ENCODE results near the gene ABHD2. TPM values are rescaled to one million over a fixed set of nuclear protein-coding genes. Genes with fewer than 3 reads are reported as not detected.
"Not testable (repeated sequence)": the region's sequence is repeated elsewhere in the genome, so short reads cannot be mapped to it uniquely, and the experiment has no call there.

ABHD2 gene
- total RNA-seq, 1 donor from 2014 or later: 39.1 TPM

DNA sequence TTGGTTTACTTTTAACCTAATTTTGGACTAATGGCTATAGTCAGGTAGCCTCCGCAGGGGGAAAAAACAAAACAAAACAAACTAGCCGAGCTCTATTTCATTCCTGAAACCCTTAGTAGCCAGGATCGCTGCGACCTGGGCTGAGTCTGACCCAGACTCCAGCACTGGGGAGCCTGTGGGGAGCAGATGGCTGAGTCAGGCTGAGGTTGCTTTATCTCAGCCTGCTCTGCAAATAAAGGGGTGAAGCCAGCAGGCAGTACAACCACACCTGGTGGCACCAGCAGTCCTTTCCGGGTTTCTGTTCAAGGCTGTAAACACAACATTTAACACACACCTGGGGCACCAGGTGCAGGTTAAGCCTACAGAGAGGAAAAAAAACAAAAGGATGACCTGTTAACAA, 27.3 kb downstream of the ABHD2 start:
- H3K4me1 Mint-ChIP-seq: peaks cover 9% of the 10 kb centered on the region
- no peak overlapping the region for H3K4me3 Mint-ChIP-seq
- TF ChIP-seq, protein P1, sequence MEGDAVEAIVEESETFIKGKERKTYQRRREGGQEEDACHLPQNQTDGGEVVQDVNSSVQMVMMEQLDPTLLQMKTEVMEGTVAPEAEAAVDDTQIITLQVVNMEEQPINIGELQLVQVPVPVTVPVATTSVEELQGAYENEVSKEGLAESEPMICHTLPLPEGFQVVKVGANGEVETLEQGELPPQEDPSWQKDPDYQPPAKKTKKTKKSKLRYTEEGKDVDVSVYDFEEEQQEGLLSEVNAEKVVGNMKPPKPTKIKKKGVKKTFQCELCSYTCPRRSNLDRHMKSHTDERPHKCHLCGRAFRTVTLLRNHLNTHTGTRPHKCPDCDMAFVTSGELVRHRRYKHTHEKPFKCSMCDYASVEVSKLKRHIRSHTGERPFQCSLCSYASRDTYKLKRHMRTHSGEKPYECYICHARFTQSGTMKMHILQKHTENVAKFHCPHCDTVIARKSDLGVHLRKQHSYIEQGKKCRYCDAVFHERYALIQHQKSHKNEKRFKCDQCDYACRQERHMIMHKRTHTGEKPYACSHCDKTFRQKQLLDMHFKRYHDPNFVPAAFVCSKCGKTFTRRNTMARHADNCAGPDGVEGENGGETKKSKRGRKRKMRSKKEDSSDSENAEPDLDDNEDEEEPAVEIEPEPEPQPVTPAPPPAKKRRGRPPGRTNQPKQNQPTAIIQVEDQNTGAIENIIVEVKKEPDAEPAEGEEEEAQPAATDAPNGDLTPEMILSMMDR (IDR thresholded peaks at IDR 0.05; ENCODE audit: unreplicated experiment): no peak
- peaks cover 10% of the 10 kb centered on the region for H3K36me3 Mint-ChIP-seq
- no peaks in the 10 kb centered on the region for H3K9me3 Mint-ChIP-seq
- no peak for DNase-seq (ENCODE audit: low spot score in 2 of 2, unreplicated experiment in 2 of 2)
- no peaks in the 10 kb centered on the region for H3K27me3 Mint-ChIP-seq (ENCODE audit: low read depth)
- no peak overlapping the region for H3K27ac Mint-ChIP-seq

DNA sequence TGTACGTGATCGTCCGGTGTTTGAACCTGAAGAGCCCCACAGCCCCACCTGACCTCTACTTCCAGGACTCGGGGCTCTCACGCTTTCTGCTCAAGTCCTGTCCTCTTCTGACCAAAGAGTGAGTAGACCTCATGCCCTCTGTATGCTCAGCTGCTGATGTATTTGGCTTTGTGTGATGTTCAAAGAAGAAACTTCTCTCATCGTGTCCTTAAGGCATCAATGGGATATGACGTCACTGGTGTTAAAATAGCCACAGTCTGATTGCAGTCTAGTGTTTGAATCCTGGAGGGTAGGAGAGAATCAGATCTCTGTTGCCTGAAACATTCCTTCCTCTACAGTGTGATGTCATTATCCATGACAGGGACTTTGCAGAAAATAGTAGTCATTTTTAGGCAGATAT, 28.1 kb downstream of the ABHD2 start:
- no peaks in the 10 kb centered on the region for H3K27me3 Mint-ChIP-seq (ENCODE audit: low read depth)
- H3K4me3 Mint-ChIP-seq: no peak overlapping the region
- peaks cover 9% of the 10 kb centered on the region for H3K4me1 Mint-ChIP-seq
- peaks cover 11% of the 10 kb centered on the region for H3K36me3 Mint-ChIP-seq
- TF ChIP-seq, protein P1 (IDR thresholded peaks at IDR 0.05; ENCODE audit: unreplicated experiment): no peak
- no peak for DNase-seq (ENCODE audit: low spot score in 2 of 2, unreplicated experiment in 2 of 2)
- H3K27ac Mint-ChIP-seq: no peak overlapping the region
- no peaks in the 10 kb centered on the region for H3K9me3 Mint-ChIP-seq

GRCh38 chr15:89117790-89118189, 29.5 kb downstream of the ABHD2 start:
- Mint-ChIP-seq H3K27ac (no peak overlapping the region), H3K27me3 (ENCODE audit: low read depth) (no peaks in the 10 kb centered on the region), H3K9me3 (no peaks in the 10 kb centered on the region), H3K4me1 (peaks cover 9% of the 10 kb centered on the region), H3K36me3 (peaks cover 11% of the 10 kb centered on the region), H3K4me3 (no peak overlapping the region)
- no peak for DNase-seq (ENCODE audit: low spot score in 2 of 2, unreplicated experiment in 2 of 2)
- TF ChIP-seq, protein P1 (IDR thresholded peaks at IDR 0.05; ENCODE audit: unreplicated experiment): no peak

- DNase-seq (ENCODE audit: low spot score in 2 of 2, unreplicated experiment in 2 of 2): no peak
- no peak overlapping the region for H3K27ac Mint-ChIP-seq
- no peak overlapping the region for H3K4me3 Mint-ChIP-seq
- TF ChIP-seq, protein P1 (IDR thresholded peaks at IDR 0.05; ENCODE audit: unreplicated experiment): no peak
- no peaks in the 10 kb centered on the region for H3K9me3 Mint-ChIP-seq
- peaks cover 11% of the 10 kb centered on the region for H3K36me3 Mint-ChIP-seq
- peaks cover 5% of the 10 kb centered on the region for H3K4me1 Mint-ChIP-seq
- no peaks in the 10 kb centered on the region for H3K27me3 Mint-ChIP-seq (ENCODE audit: low read depth)
Observed at GRCh38 chr15:89118481-89118989, 30.3 kb downstream of the ABHD2 start.

DNA sequence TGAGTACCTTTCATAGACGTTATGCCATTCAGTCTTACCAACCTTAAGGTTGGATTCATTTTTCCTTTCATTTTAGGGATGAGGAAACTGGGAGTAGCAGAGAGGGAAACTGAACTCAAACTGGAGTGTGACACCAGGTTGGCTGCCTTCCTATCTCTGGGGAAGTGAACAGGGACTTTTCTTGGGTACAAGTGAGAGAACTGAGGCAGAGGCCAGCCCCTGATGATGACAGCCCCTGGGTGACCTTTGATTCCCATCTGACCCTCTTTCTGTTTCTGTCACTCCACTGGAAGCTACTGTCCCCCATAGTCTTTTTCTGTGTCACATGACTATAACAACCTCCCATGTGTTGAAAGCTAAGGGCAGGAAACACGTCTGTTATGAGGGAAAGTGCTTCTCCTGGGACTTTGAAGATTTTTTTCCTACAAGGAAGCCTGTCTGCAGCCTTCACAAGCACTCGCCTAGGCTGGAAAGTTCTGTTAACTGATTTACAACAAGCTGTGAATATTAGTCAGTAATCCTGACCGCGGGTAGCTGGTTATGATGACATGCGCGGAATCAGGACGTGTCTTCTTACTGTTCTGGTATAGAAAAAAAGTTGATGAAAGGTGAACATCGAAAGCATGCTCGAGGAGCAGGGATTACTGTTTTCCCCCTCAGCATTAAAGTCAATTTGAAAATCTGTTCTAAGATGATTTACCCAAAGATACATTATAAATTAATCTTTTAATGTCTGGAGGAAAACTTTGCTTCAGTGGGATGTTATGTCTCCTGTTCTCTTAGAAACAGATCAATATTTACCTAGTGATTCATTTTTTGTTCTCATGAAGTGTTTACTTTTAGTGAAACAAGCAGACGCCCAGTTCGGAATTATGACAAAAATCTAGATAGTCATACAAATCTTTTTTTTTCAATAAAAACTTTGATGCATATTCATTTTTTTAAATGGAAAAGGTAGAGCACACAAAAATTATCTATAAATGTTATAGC, 31.5 kb downstream of the ABHD2 start:
- Mint-ChIP-seq H3K9me3 (no peaks in the 10 kb centered on the region), H3K36me3 (peaks cover 11% of the 10 kb centered on the region), H3K4me3 (no peak overlapping the region), H3K27me3 (ENCODE audit: low read depth) (no peaks in the 10 kb centered on the region), H3K4me1 (peaks cover 4% of the 10 kb centered on the region), H3K27ac (no peak overlapping the region)
- TF ChIP-seq, protein P1 (IDR thresholded peaks at IDR 0.05; ENCODE audit: unreplicated experiment): no peak
- DNase-seq (ENCODE audit: low spot score in 2 of 2, unreplicated experiment in 2 of 2): no peak

- H3K4me3 Mint-ChIP-seq; H3K27ac Mint-ChIP-seq; H3K27me3 Mint-ChIP-seq (ENCODE audit: low read depth); H3K4me1 Mint-ChIP-seq; DNase-seq (ENCODE audit: low spot score in 2 of 2, unreplicated experiment in 2 of 2); H3K9me3 Mint-ChIP-seq: not testable (repeated sequence)
- peaks cover 13% of the 10 kb centered on the region for H3K36me3 Mint-ChIP-seq
Observed at GRCh38 chr15:89120479-89121000, 32.3 kb downstream of the ABHD2 start.

Measured in mesothelial cell of epicardium (in vitro differentiated cells).